GM12878 (cell line): ENCODE data around the gene B3GAT1. TPM values are rescaled to one million over a fixed set of nuclear protein-coding genes. Genes with fewer than 3 reads are reported as not detected.

Experiments
- ATAC-seq: fragments of 200-7000 bp; cut with Tn5 transposase; 3 replicates; pipeline ENCODE4 v1.9.1; 2020; ENCODE audit warnings: mild to moderate bottlenecking, moderate library complexity
- BruUV-seq: library from RNA; stranded (reverse); fragments of 400-500 nt; replicated peaks from 2 replicates; lab custom pipeline; 2021; lab: Mats Ljungman, UMichigan
- CTCF ChIA-PET: fragments of 300-600 bp; sonication (Branson Sonifier 250); formaldehyde crosslinking; extraction: SDS; loops from one replicate; lab custom pipeline; 2021; ENCODE audit warnings: inconsistent platforms; lab: Yijun Ruan, JAX
- POLR2A ChIA-PET: fragments of 350-600 bp; formaldehyde crosslinking; extraction: SDS; loops from one replicate; lab custom pipeline; 2021; ENCODE audit warnings: inconsistent platforms; lab: Charles Lee
- RAD21 ChIA-PET: fragments of 300-600 bp; sonication (Branson Sonifier 250); formaldehyde crosslinking; loops from one replicate; lab custom pipeline; 2023; ENCODE audit warnings: antibody characterized with exemption; ENCODE audit not compliant: unreplicated experiment; lab: Charles Lee
- SMC1A ChIA-PET: fragments of 300-600 bp; sonication (Branson Sonifier 250); formaldehyde crosslinking; loops from one replicate; lab custom pipeline; 2023; ENCODE audit not compliant: unreplicated experiment, uncharacterized antibody; lab: Charles Lee
- DNase-seq: peaks from one replicate; pipeline ENCODE4 v3.0.0-alpha.2; 2011; ENCODE audit warnings: low read depth, low spot score
- FAIRE-seq: peaks from 3 replicates; lab custom pipeline; 2011; peaks lifted over from hg19 to GRCh38; lab: Jason Lieb, UNC
- H2AFZ ChIP-seq: 2 replicates; pipeline ENCODE4 v1.6.0; 2011; ENCODE audit warnings: low read depth, low read length, control low read depth; ENCODE audit not compliant: control insufficient read depth
- H3K27ac ChIP-seq: 2 replicates; pipeline ENCODE4 v1.5.1; 2011; ENCODE audit warnings: control low read depth; ENCODE audit not compliant: control insufficient read depth, insufficient read depth
- H3K27me3 ChIP-seq, 2 experiments: replicated peaks in 1 of 2; 2 replicates each; pipeline versions ENCODE4 v1.6.0 to v1.6.1; 2011; ENCODE audit warnings: low read length in 1 of 2; ENCODE audit not compliant: control insufficient read depth in 2 of 2, insufficient read depth in 2 of 2
- H3K36me3 ChIP-seq, 2 experiments: 2 replicates each; pipeline ENCODE4 v1.5.1; 2011; ENCODE audit warnings: low read length in 1 of 2; ENCODE audit not compliant: control insufficient read depth in 2 of 2, insufficient read depth in 2 of 2
- H3K4me1 ChIP-seq: 2 replicates; pipeline ENCODE4 v1.6.1; 2011; ENCODE audit warnings: mild to moderate bottlenecking, low read length, moderate library complexity, mixed read lengths; ENCODE audit not compliant: control insufficient read depth, insufficient read depth
- H3K4me2 ChIP-seq: 2 replicates; pipeline ENCODE4 v1.6.0; 2011; ENCODE audit warnings: control low read depth; ENCODE audit not compliant: control insufficient read depth, insufficient read depth
- H3K4me3 ChIP-seq: fragments of 200-600 bp; sonication (generic); 2 replicates; pipeline ENCODE4 v1.5.1; 2016
- H3K79me2 ChIP-seq: 2 replicates; pipeline ENCODE4 v1.6.0; 2011; ENCODE audit warnings: low read length; ENCODE audit not compliant: control insufficient read depth, insufficient read depth
- H3K9ac ChIP-seq: 2 replicates; pipeline ENCODE4 v1.8.0; 2011; ENCODE audit warnings: low read length, control low read depth, mixed read lengths; ENCODE audit not compliant: control insufficient read depth, insufficient read depth
- H3K9me3 ChIP-seq: replicated peaks from 3 replicates; pipeline ENCODE4 v1.5.1; 2011; ENCODE audit warnings: mild to moderate bottlenecking, low read length; ENCODE audit not compliant: control insufficient read depth, insufficient read depth
- H4K20me1 ChIP-seq: 2 replicates; pipeline ENCODE4 v1.6.0; 2011; ENCODE audit not compliant: control insufficient read depth, insufficient read depth
- CBX5 ChIP-seq: sonication (generic); IDR thresholded peaks from 2 replicates; pipeline ENCODE4 v1.6.1; 2016; ENCODE audit warnings: low read depth, moderate library complexity, mild to moderate bottlenecking, inconsistent platforms
- ETV6 ChIP-seq, 2 experiments: fragments of 450-650 bp in 1 of 2; IDR thresholded peaks in 1 of 2; conservative IDR thresholded peaks in 1 of 2; 2 replicates each; pipeline ENCODE4 v1.6.1; 2014; ENCODE audit warnings: antibody characterized with exemption in 1 of 2, borderline replicate concordance in 1 of 2, low read depth in 1 of 2, mild to moderate bottlenecking in 1 of 2, moderate library complexity in 1 of 2
- IRF4 ChIP-seq: IDR thresholded peaks from 2 replicates; pipeline ENCODE4 v1.6.1; 2011; ENCODE audit warnings: low read depth, low read length
- RUNX3 ChIP-seq: IDR thresholded peaks from 2 replicates; pipeline ENCODE4 v1.6.1; 2012; ENCODE audit warnings: low read length, inconsistent platforms
- SREBF1 ChIP-seq: IDR thresholded peaks from 2 replicates; pipeline ENCODE4 v1.6.1; 2012; ENCODE audit warnings: mild to moderate bottlenecking, low read length
- WGBS: methylation state at CpG from one replicate; pipeline ENCODE4 v1.1.6; 2016; ENCODE audit warnings: low lambda C conversion rate; ENCODE audit not compliant: insufficient replicate concordance, insufficient coverage; ENCODE audit errors: missing lambda C conversion rate; 5-methylcytosine and 5-hydroxymethylcytosine counted together
- in situ Hi-C: fragments of 300-500 bp; cut with MboI; formaldehyde crosslinking; loops from 9 replicates; pipeline ENCODE4 v1.14.3; 2018; ENCODE audit warnings: mixed read lengths
- intact Hi-C: fragments of 100-400 bp; cut with micrococcal nuclease; formaldehyde crosslinking; loops from one replicate; pipeline ENCODE4 v1.14.2; 2022; ENCODE audit not compliant: unreplicated experiment
- polyA plus RNA-seq, 11 experiments: library from polyadenylated mRNA; depleted of rRNA in 4 of 11; unstranded in 6 of 11; stranded (reverse) in 5 of 11; fragments of >200 nt; fragmentation: Nextera tagmentation in 4 of 11; fragmentation: Illumina TruSeq in 1 of 11; extraction: Ambion mirVana in 4 of 11; extraction: Trizol in 1 of 11; gene quantifications; 1 replicate in 1 of 11; 2 replicates in 10 of 11; pipeline versions ENCODE4 v1.2.1 to v1.2.3, GENCODE V29; 2011 to 2016; ENCODE audit warnings: inconsistent platforms in 2 of 11, missing spikeins in 2 of 11, low read depth in 1 of 11
- total RNA-seq, 4 experiments: library from RNA; depleted of rRNA in 3 of 4; stranded (reverse); fragments of >200 nt in 3 of 4; fragmentation: Illumina TruSeq in 1 of 4; extraction: Trizol in 1 of 4; gene quantifications; 2 replicates each; pipeline versions ENCODE4 v1.2.1 to v1.2.3, GENCODE V29; 2013 to 2021
- TF ChIP-seq, protein P1 (sequence below): IDR thresholded peaks from 2 replicates; pipeline ENCODE4 v1.6.1; 2011; ENCODE audit warnings: borderline replicate concordance, low read depth, mild to moderate bottlenecking, moderate library complexity, low read length; ENCODE audit not compliant: insufficient read depth, poor library complexity, severe bottlenecking

B3GAT1 gene
- total and polyA plus RNA-seq, 10 of the 15 experiments (the other 5 are each of a cell fraction or from before 2014, with no cell fraction given): 0.05 TPM; not detected in 9

DNA sequence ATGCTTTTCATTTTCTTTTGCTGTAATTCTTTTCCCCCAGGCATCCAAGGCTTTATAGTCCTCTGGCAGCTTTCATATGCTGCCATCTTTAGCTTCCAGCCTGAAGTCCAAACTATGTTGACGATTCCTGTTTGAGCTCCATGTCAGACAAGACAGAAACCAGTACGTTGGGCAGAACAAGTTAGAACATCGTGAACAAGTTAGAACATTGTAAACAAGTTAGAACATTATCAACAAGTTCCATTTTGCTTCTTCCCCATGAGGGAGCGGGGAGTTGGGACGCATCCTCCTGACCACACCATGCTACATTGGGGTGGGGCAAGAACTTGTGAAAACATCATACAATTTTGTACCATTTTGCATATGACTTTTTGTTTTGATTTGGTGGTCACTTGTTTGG is 56.4 kb downstream of the B3GAT1 start (continued):
- TF ChIP-seq, protein P1, sequence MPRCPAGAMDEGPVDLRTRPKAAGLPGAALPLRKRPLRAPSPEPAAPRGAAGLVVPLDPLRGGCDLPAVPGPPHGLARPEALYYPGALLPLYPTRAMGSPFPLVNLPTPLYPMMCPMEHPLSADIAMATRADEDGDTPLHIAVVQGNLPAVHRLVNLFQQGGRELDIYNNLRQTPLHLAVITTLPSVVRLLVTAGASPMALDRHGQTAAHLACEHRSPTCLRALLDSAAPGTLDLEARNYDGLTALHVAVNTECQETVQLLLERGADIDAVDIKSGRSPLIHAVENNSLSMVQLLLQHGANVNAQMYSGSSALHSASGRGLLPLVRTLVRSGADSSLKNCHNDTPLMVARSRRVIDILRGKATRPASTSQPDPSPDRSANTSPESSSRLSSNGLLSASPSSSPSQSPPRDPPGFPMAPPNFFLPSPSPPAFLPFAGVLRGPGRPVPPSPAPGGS: no peak
- TF ChIP-seq CBX5 (no peak), RUNX3 (no peak), IRF4 (no peak), SREBF1 (no peak)
- TF ChIP-seq, all 136 proteins: peak for 0

DNA sequence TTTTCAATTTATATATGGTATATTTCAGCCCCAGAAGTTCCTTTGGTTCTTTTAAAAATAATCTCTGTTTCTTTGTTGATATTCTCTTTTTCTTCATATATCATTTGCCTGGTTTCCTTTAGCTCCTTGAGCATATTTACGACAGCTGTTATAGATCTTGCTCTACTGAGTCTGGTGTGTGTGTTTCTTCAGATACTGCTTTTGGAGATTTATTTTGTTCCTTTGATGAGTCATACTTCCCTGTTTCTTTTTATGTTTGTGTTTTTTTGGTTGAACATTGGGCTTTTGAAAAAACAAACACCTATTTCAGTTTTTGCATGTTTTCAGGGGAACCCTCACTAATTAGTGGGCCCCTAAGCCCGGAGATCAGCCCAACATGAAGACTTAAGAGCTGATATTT is 56.9 kb downstream of the B3GAT1 start:
- Histone ChIP-seq H3K79me2 (no peaks in the 10 kb centered on the region), H3K4me1 (peaks cover 6% of the 10 kb centered on the region), H3K36me3 (no peaks in the 10 kb centered on the region), H3K27ac (no peak overlapping the region), H3K4me3 (no peak overlapping the region), H3K4me2 (peak overlapping the region; percentile 17; the same call in 1 of the 2 replicates), H2AFZ (peak overlapping the region; percentile 24; the same call in 1 of the 2 replicates), H3K9me3 (no peaks in the 10 kb centered on the region), H3K9ac (no peak overlapping the region), H4K20me1 (no peaks in the 10 kb centered on the region), H3K27me3 (no peaks in the 10 kb centered on the region; a peak in 1 of 4 replicates)
- peak; percentile 54 for FAIRE-seq
- no peak for ATAC-seq
- POLR2A ChIA-PET: no interaction called here
- 37% methylated on average over 2 of the region's 2 CpGs for WGBS
- CTCF ChIA-PET: interaction anchor here (0.6 kb wide), 1 partner anchor 629 kb away, joined by 3 read pairs; no protein-coding TSS in a partner anchor
- no TSS peak for BruUV-seq
- TF ChIP-seq ETV6 (conservative IDR thresholded peaks at IDR 0.05 in 1 of 2, IDR thresholded peaks at IDR 0.05 in 1 of 2; ENCODE audit: borderline replicate concordance in 1 of 2, low read depth in 1 of 2): no peak
- RAD21 ChIA-PET: no interaction called here
- intact Hi-C loops: loop anchor here (10.0 kb wide), 1 partner anchor 150 kb away; no protein-coding TSS in a partner anchor
- in situ Hi-C loops: no loop called here
- DNase-seq: no peak
- SMC1A ChIA-PET: no interaction called here
